HCT116 (cell line): Measurements from ENCODE around the gene PPAT. TPM values are rescaled to one million over a fixed set of nuclear protein-coding genes. Genes with fewer than 3 reads are reported as not detected.
A peak's percentile ranks its signal among the peaks of the same experiment; 100 is the strongest.

Experiments
- ATAC-seq: fragments of 200-7000 bp; cut with Tn5 transposase; 2 replicates; pipeline ENCODE4 v1.9.1; 2020; ENCODE audit warnings: mild to moderate bottlenecking, moderate library complexity
- BruUV-seq: library from RNA; stranded (reverse); fragments of 400-500 nt; replicated peaks from 2 replicates; lab custom pipeline; 2021; lab: Mats Ljungman, UMichigan
- CTCF ChIA-PET: fragments of 300-600 bp; sonication (Branson Sonifier 250); formaldehyde crosslinking; loops from one replicate; lab custom pipeline; 2021; ENCODE audit warnings: antibody characterized with exemption; lab: Charles Lee
- POLR2A ChIA-PET: fragments of 300-600, 350-600 bp; sonication (Branson Sonifier 250); formaldehyde crosslinking; loops from one replicate; lab custom pipeline; 2021; ENCODE audit warnings: antibody characterized with exemption; lab: Charles Lee
- RAD21 ChIA-PET, 2 experiments: fragments of 300-600 bp; sonication (Branson Sonifier 250); formaldehyde crosslinking; loops; one replicate each; lab custom pipeline; 2023; ENCODE audit warnings: low total read pairs in 2 of 2; ENCODE audit not compliant: uncharacterized antibody in 2 of 2, unreplicated experiment in 2 of 2, low non-redundant PET in 1 of 2; lab: Charles Lee
- DNase-seq: peaks from one replicate; pipeline ENCODE4 v3.0.0-alpha.2; 2010; ENCODE audit warnings: low read depth, low spot score
- H2AFZ ChIP-seq: fragments of 200-600 bp; shearing (Covaris generic), sonication (generic); 2 replicates; pipeline ENCODE4 v1.6.1; 2017; ENCODE audit warnings: low read depth, mixed run types, mixed read lengths, antibody characterized with exemption, low read length; ENCODE audit not compliant: poor library complexity, severe bottlenecking
- H3K27ac ChIP-seq: 2 replicates; pipeline ENCODE4 v1.5.1; 2012; ENCODE audit warnings: low read depth, low read length
- H3K27me3 ChIP-seq: fragments of 200-600 bp; sonication (generic); 2 replicates; pipeline ENCODE4 v1.6.1; 2016; ENCODE audit warnings: mixed run types, low read length, mixed read lengths; ENCODE audit not compliant: insufficient read depth
- H3K36me3 ChIP-seq, 2 experiments: fragments of 200-500 bp in 1 of 2; fragments of 200-600 bp in 1 of 2; sonication (Bioruptor generic) in 1 of 2; sonication (generic) in 1 of 2; 2 replicates each; pipeline versions ENCODE4 v1.5.1 to v1.6.1; 2014 to 2016; ENCODE audit warnings: low read length in 2 of 2, inconsistent platforms in 1 of 2, mixed read lengths in 1 of 2, mixed run types in 1 of 2; ENCODE audit not compliant: insufficient read depth in 2 of 2, control insufficient read depth in 1 of 2
- H3K4me1 ChIP-seq, 2 experiments: fragments of 200-600 bp in 1 of 2; sonication (generic) in 1 of 2; 2 replicates each; pipeline versions ENCODE4 v1.5.1 to v1.6.1; 2012 to 2017; ENCODE audit warnings: low read length in 2 of 2, inconsistent platforms in 1 of 2, mild to moderate bottlenecking in 1 of 2, mixed read lengths in 1 of 2, mixed run types in 1 of 2, moderate library complexity in 1 of 2; ENCODE audit not compliant: insufficient read depth in 2 of 2, control insufficient read depth in 1 of 2
- H3K4me2 ChIP-seq: fragments of 200-600 bp; sonication (generic); 2 replicates; pipeline ENCODE4 v1.6.1; 2017; ENCODE audit warnings: mixed run types, low read length, mixed read lengths
- H3K4me3 ChIP-seq, 2 experiments: fragments of 200-600 bp in 1 of 2; sonication (generic) in 1 of 2; replicated peaks in 1 of 2; 2 replicates each; pipeline ENCODE4 v1.5.1; 2011 to 2016; ENCODE audit warnings: low read length in 2 of 2, control low read depth in 1 of 2, low read depth in 1 of 2, mild to moderate bottlenecking in 1 of 2, mixed read lengths in 1 of 2, mixed run types in 1 of 2
- H3K79me2 ChIP-seq: fragments of 200-600 bp; sonication (generic); 2 replicates; pipeline ENCODE4 v1.6.1; 2017; ENCODE audit warnings: mild to moderate bottlenecking, mixed run types, low read length, moderate library complexity, mixed read lengths; ENCODE audit not compliant: insufficient read depth
- H3K9ac ChIP-seq: fragments of 200-600 bp; sonication (generic); 2 replicates; pipeline ENCODE4 v1.6.1; 2016; ENCODE audit warnings: low read length, mixed read lengths
- H3K9me2 ChIP-seq: fragments of 200-600 bp; sonication (generic), shearing (Covaris generic); 2 replicates; pipeline ENCODE4 v1.6.1; 2017; ENCODE audit warnings: mixed run types, mild to moderate bottlenecking, moderate library complexity; ENCODE audit not compliant: insufficient read depth
- H3K9me3 ChIP-seq, 2 experiments: fragments of 200-500 bp in 1 of 2; fragments of 200-600 bp in 1 of 2; sonication (Bioruptor generic) in 1 of 2; sonication (generic) in 1 of 2; 2 replicates each; pipeline ENCODE4 v1.6.1; 2014 to 2017; ENCODE audit warnings: low read length in 2 of 2, mixed read lengths in 2 of 2, inconsistent platforms in 1 of 2, low read depth in 1 of 2, mild to moderate bottlenecking in 1 of 2, mixed run types in 1 of 2, moderate library complexity in 1 of 2; ENCODE audit not compliant: control insufficient read depth in 1 of 2, insufficient read depth in 1 of 2
- H4K20me1 ChIP-seq: fragments of 200-600 bp; sonication (generic), shearing (Covaris generic); 2 replicates; pipeline ENCODE4 v1.6.1; 2017; ENCODE audit warnings: mixed run types, mild to moderate bottlenecking, moderate library complexity; ENCODE audit not compliant: insufficient read depth
- ATF3 ChIP-seq: IDR thresholded peaks from 2 replicates; pipeline ENCODE4 v1.6.1; 2012
- CTCF ChIP-seq, 3 experiments: fragments of 200-600 bp in 1 of 3; sonication (generic) in 1 of 3; IDR thresholded peaks in 2 of 3; conservative IDR thresholded peaks in 1 of 3; 2 replicates each; pipeline ENCODE4 v1.5.1; 2012 to 2017; ENCODE audit warnings: low read depth in 2 of 3, low read length in 2 of 3, antibody characterized with exemption in 1 of 3, borderline replicate concordance in 1 of 3, control low read depth in 1 of 3, mild to moderate bottlenecking in 1 of 3, mixed read lengths in 1 of 3, mixed run types in 1 of 3, moderate library complexity in 1 of 3; ENCODE audit not compliant: insufficient read depth in 1 of 3
- RAD21 ChIP-seq: IDR thresholded peaks from 2 replicates; pipeline ENCODE4 v1.6.1; 2012; ENCODE audit warnings: low read depth, mild to moderate bottlenecking
- intact Hi-C: fragments of 100-400 bp; cut with micrococcal nuclease; formaldehyde crosslinking; loops from 2 replicates; pipeline ENCODE4 v1.10.0; 2022
- total RNA-seq: library from RNA; stranded (reverse); gene quantifications from one replicate; pipeline ENCODE4 v1.2.1, GENCODE V29; 2021; ENCODE audit not compliant: unreplicated experiment

PPAT gene
- total RNA-seq, 1 experiment from 2014 or later = 78.6 TPM

DNA sequence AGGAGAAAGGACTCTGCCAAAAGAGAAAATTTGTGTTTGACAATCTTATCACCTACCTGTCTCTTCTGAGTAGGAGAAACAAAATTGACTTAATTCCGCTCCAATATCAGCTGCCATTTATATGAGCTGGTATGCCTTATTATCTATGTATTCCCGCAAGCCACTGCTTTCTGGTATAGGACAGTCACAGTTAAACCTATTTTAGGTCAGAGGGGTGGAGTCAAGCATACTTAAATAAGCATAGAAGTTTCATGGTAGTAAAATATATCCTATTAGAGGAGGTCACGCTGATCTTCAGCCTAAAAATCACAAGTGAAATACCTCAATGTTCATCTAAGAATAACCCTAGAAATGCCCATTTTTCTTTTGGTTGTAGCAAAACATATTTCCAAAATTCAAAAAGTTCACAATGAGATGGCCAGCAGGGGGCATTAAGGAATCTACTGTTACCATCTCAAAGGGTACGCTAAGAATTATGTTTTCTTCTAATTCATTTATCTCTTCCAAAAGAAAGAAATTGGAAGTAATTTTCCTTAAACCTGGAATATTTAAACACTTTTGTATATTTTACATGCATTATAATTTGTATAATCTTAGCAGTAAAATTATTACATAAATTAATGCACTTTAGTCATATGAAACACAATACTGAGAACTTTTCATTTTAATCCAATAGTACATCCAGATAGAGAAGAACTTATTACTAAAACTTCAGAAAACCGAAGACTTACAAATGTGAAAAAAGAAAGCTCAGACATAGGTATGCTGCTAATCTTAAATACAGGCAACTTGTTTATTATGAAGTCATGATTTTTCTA is 10.5 kb downstream of the PPAT start:
- no peak overlapping the region for H3K27ac ChIP-seq
- POLR2A ChIA-PET = interaction anchor here (1.0 kb wide), 1 partner anchor 11 kb away, joined by 4 read pairs; the partner anchor contains the start of genes PAICS and PPAT
- H2AFZ ChIP-seq = no peak overlapping the region
- no peak overlapping the region for H3K4me3 ChIP-seq
- BruUV-seq = no TSS peak
- no peaks in the 10 kb centered on the region for H3K9me2 ChIP-seq
- DNase-seq = no peak
- no peak for ATAC-seq
- H3K9ac ChIP-seq = no peak overlapping the region
- H3K4me1 ChIP-seq = no peaks in the 10 kb centered on the region
- peak; percentile 38 to 73 (median 67); a peak in 5 of 6 replicates for TF ChIP-seq CTCF (IDR thresholded peaks at IDR 0.05 in 2 of 3, conservative IDR thresholded peaks at IDR 0.05 in 1 of 3; ENCODE audit: borderline replicate concordance in 1 of 3, insufficient read depth in 1 of 3, low read depth in 2 of 3, low read length in 2 of 3)
- peak; percentile 47 for TF ChIP-seq RAD21
- no peak for TF ChIP-seq ATF3
- CTCF ChIA-PET = interaction anchor here (0.7 to 1.6 kb wide), 9 partner anchors 9 to 412 kb away, joined by 3 to 13 read pairs (median 4); partner anchors contain the start of genes AASDH, PAICS and PPAT
- intact Hi-C loops = loop anchor here (2.0 to 5.0 kb wide), 2 partner anchors 377 to 412 kb away; no protein-coding TSS in a partner anchor
- H3K27me3 ChIP-seq = no peaks in the 10 kb centered on the region
- peaks cover 66% of the 10 kb centered on the region for H4K20me1 ChIP-seq
- H3K79me2 ChIP-seq = peaks cover 100% of the 10 kb centered on the region
- RAD21 ChIA-PET = no interaction called here
- H3K4me2 ChIP-seq = no peak overlapping the region
- no peaks in the 10 kb centered on the region for H3K9me3 ChIP-seq
- 0 out of 4 replicates have a peak, but pooled peaks cover 0 to 4% of the 10 kb centered on the region in 2 experiments for H3K36me3 ChIP-seq
